ENCODE data around the gene DQX1. TPM values are rescaled to one million over a fixed set of nuclear protein-coding genes. Genes with fewer than 3 reads are reported as not detected.

Gene DQX1
- total RNA-seq, 4 donors from 2014 or later = 3.8 to 13.3 (median 5.7) TPM

GRCh38 chr2:74571058-74571457 lies 45.0 kb upstream of the DQX1 start:
- TF ChIP-seq CTCF (IDR thresholded peaks at IDR 0.05) = no peak
- TF ChIP-seq POLR2A (IDR thresholded peaks at IDR 0.05) = no peak
- Histone ChIP-seq H3K4me1 (no peaks in the 10 kb centered on the region), H3K27ac (no peak overlapping the region), H3K36me3 (no peaks in the 10 kb centered on the region), H3K4me3 (no peak overlapping the region), H3K27me3 (peaks cover 0 to 17% (median 0%) of the 10 kb centered on the region in 4 donors), H3K9me3 (no peaks in the 10 kb centered on the region)
- intact Hi-C loops (cut with DNase I) = no loop called here
- WGBS, 2 donors = 60 to 72% methylated on average over 1 of the region's 1 CpG
- DNase-seq = no peak

DNA sequence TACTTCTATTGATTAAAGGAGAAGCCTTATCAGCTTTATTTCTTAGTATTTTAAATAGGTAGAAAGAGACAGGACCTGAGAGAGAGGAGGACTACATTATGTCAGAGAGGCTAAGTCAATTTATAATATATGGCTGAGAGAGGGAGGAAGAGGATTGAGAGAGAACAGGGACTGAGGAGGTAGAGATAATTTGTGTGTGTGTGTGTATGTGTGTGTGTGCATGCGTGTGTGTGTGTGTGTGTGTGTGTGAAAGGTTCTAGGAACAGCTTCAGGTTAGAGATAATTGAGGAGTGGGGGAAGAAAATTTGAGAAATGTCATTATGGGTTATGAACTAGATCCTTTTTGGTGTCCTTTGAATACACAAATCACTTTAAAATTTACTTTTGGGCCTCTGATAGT lies 43.7 kb upstream of the DQX1 start:
- no peak overlapping the region for H3K27ac ChIP-seq
- TF ChIP-seq POLR2A (IDR thresholded peaks at IDR 0.05) (no peak), CTCF (IDR thresholded peaks at IDR 0.05) (no peak)
- intact Hi-C loops (cut with DNase I) = no loop called here
- no peak overlapping the region for H3K4me3 ChIP-seq
- H3K9me3 ChIP-seq = no peaks in the 10 kb centered on the region
- peaks cover 0 to 15% (median 0%) of the 10 kb centered on the region in 4 donors for H3K27me3 ChIP-seq
- DNase-seq = no peak
- WGBS, 2 donors = 83 to 95% methylated on average over 1 of the region's 1 CpG
- no peaks in the 10 kb centered on the region for H3K4me1 ChIP-seq
- no peaks in the 10 kb centered on the region for H3K36me3 ChIP-seq

DNA sequence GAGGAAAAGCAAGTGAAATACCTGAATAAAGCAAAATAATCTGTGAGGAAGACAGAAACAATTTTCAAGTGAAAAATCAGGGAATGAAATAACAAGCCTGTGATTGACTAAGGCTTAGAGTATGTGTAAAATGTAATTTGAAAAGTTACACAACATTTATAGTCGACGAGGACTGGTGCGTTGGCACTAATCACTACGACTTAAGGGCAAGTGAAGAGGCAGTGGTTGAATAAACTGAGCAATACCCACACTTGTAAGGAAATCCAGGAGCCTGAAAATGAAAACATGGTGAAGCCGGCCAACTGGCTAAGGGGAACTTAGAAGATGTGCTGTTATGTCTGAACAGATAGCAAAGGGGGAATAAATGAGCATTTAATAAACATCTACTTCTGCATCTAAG lies 41.9 kb upstream of the DQX1 start:
- TF ChIP-seq CTCF (IDR thresholded peaks at IDR 0.05) (no peak), POLR2A (IDR thresholded peaks at IDR 0.05) (no peak)
- Histone ChIP-seq H3K27me3 (peaks cover 0 to 30% (median 0%) of the 10 kb centered on the region in 4 donors), H3K9me3 (no peaks in the 10 kb centered on the region), H3K27ac (no peak overlapping the region), H3K4me3 (no peak overlapping the region), H3K36me3 (no peaks in the 10 kb centered on the region), H3K4me1 (no peaks in the 10 kb centered on the region)
- 63 to 67% methylated on average over 5 of the region's 5 CpGs for WGBS, 2 donors
- DNase-seq = no peak
- intact Hi-C loops (cut with DNase I) = no loop called here

DNA sequence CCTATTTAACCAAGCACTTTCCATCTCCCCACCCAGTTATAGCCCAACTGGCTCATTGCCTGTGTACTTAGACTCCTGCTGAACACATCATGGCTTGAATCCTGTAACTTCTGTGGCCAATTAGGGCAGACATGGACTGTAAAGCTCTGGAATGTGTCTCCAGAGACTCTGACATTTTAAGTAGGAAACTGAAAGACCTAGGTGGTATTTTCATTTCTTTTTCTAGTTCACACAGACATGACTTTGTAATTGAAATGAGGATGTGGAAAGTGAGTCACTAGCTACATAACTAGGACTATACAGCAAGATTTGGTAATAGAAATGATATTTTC lies 40.7 kb upstream of the DQX1 start:
- Histone ChIP-seq H3K9me3 (no peaks in the 10 kb centered on the region), H3K36me3 (no peaks in the 10 kb centered on the region), H3K4me3 (no peak overlapping the region), H3K4me1 (no peaks in the 10 kb centered on the region), H3K27ac (no peak overlapping the region), H3K27me3 (peaks cover 0 to 40% (median 0%) of the 10 kb centered on the region in 4 donors)
- DNase-seq = no peak
- TF ChIP-seq CTCF (IDR thresholded peaks at IDR 0.05) (no peak), POLR2A (IDR thresholded peaks at IDR 0.05) (no peak)
- intact Hi-C loops (cut with DNase I) = no loop called here

DNA sequence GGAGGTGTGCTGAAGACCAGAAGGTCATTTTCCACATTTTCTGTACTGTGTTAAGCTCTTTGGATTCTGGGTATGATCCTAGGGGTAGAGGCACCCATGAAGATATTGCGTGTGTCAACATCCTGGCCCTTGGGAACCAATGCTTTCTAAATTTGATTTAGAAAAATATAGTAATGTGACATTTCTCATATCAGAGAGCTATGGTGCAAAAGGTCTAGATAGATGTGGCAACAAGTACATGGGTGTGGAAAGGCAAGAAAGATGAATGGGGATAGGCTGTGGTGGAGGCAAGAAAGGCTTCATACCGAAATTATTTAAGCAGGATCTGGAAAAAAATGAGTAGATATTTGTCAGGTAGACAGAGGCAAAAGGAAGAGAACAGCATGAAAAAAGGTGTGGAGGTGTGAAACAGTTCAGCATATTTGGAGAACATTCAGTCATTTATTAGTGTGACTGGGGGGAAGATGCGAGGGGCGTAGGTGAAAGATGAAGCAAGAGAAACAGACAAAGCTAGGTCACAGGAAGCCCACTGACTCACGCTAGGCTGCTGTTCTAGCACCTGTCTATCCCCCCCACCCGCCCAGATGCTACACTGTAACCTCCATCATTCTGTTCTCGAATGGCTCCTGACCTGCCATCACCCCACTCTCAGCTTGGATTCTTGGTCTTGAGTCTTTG lies 40.2 kb upstream of the DQX1 start:
- no peak overlapping the region for H3K27ac ChIP-seq
- DNase-seq = no peak
- intact Hi-C loops (cut with DNase I) = no loop called here

More for the DNA sequence above, 40.2 kb upstream of the DQX1 start:
- Histone ChIP-seq H3K9me3 (no peaks in the 10 kb centered on the region), H3K4me3 (no peak overlapping the region), H3K36me3 (no peaks in the 10 kb centered on the region), H3K4me1 (no peaks in the 10 kb centered on the region), H3K27me3 (peaks cover 0 to 42% (median 0%) of the 10 kb centered on the region in 4 donors)
- 71 to 73% methylated on average over 7 of the region's 7 CpGs for WGBS, 2 donors
- TF ChIP-seq POLR2A (IDR thresholded peaks at IDR 0.05) (no peak), CTCF (IDR thresholded peaks at IDR 0.05) (no peak)
